Spleen (tissue), 11 donors: ENCODE measurements around the gene CA5A. TPM values are rescaled to one million over a fixed set of nuclear protein-coding genes. Genes with fewer than 3 reads are reported as not detected.

Experiments
- DNase-seq: peaks from one replicate; pipeline ENCODE4 v3.0.0-alpha.2; 2020
- H3K27ac ChIP-seq, 8 donors: fragments of 200-600 bp; sonication (generic) in 7 of 8; 1 replicate in 4 of 8; 2 replicates in 4 of 8; pipeline versions ENCODE4 v1.5.0 to v1.8.0; 2016 to 2021; ENCODE audit warnings: inconsistent platforms in 4 of 8, mild to moderate bottlenecking in 4 of 8, moderate library complexity in 1 of 8
- H3K27me3 ChIP-seq, 7 donors: fragments of 200-600 bp; sonication (generic) in 6 of 7; replicated peaks in 1 of 7; 1 replicate in 4 of 7; 2 replicates in 3 of 7; pipeline versions ENCODE4 v1.5.0 to v1.8.0; 2016 to 2021; ENCODE audit warnings: inconsistent platforms in 3 of 7, mild to moderate bottlenecking in 1 of 7
- H3K36me3 ChIP-seq, 6 donors: fragments of 200-600 bp; sonication (generic) in 5 of 6; 1 replicate in 4 of 6; 2 replicates in 2 of 6; pipeline versions ENCODE4 v1.5.0 to v1.8.0; 2016 to 2021; ENCODE audit warnings: inconsistent platforms in 2 of 6
- H3K4me1 ChIP-seq, 6 donors: fragments of 200-600 bp; sonication (generic) in 5 of 6; 1 replicate in 3 of 6; 2 replicates in 3 of 6; pipeline versions ENCODE4 v1.5.0 to v1.8.0; 2016 to 2021; ENCODE audit warnings: inconsistent platforms in 3 of 6
- H3K4me3 ChIP-seq, 8 donors: fragments of 200-600 bp; sonication (generic) in 7 of 8; 1 replicate in 4 of 8; 2 replicates in 4 of 8; pipeline versions ENCODE4 v1.5.0 to v1.8.0; 2016 to 2021; ENCODE audit warnings: inconsistent platforms in 4 of 8, mild to moderate bottlenecking in 4 of 8, moderate library complexity in 2 of 8
- H3K9me3 ChIP-seq, 8 donors: fragments of 200-600 bp; sonication (generic) in 7 of 8; 1 replicate in 4 of 8; 2 replicates in 4 of 8; pipeline versions ENCODE4 v1.5.0 to v1.8.0; 2016 to 2021; ENCODE audit warnings: inconsistent platforms in 4 of 8
- POLR2A ChIP-seq, 3 donors: fragments of 450-650 bp; IDR thresholded peaks; one replicate each; pipeline ENCODE4 v1.5.1; 2017; ENCODE audit warnings: antibody characterized with exemption in 3 of 3, mild to moderate bottlenecking in 1 of 3
- POLR2AphosphoS5 ChIP-seq, 3 donors: sonication (generic); formaldehyde crosslinking; IDR thresholded peaks; one replicate each; pipeline ENCODE4 v1.5.1; 2017; ENCODE audit warnings: antibody characterized with exemption in 3 of 3
- WGBS, 5 donors: extraction: QIAGEN DNeasy Blood & Tissue Kit in 3 of 5; methylation state at CpG; one replicate each; pipeline versions ENCODE4 v1.1.5 to v1.1.7; 2013 to 2018; 5-methylcytosine and 5-hydroxymethylcytosine counted together
- intact Hi-C: fragments of 100-400 bp; cut with DNase I; formaldehyde crosslinking; loops from one replicate; pipeline ENCODE4 v1.15.0; 2023; ENCODE audit warnings: low total_unique reads
- polyA plus RNA-seq, 3 donors: library from polyadenylated mRNA; stranded (reverse); fragments of 200-250 nt; gene quantifications; one replicate each; pipeline ENCODE4 v1.2.1, GENCODE V29; 2013
- total RNA-seq, 7 donors: library from RNA; depleted of rRNA in 3 of 7; stranded (reverse); fragments of >200 nt in 3 of 7; fragmentation: NEBNext Ultra II Directional in 4 of 7; extraction: Animal tissue kit (Norgen Biotek cat#: 25700) in 4 of 7; gene quantifications; one replicate each; pipeline versions ENCODE4 v1.1.0 to v1.2.1, GENCODE V29; 2016 to 2021
- TF ChIP-seq, protein P1 (sequence below), 11 experiments: fragments of 200-600 bp in 7 of 11; fragments of 450-650 bp in 4 of 11; sonication (generic) in 4 of 11; IDR thresholded peaks in 8 of 11; conservative IDR thresholded peaks in 3 of 11; 1 replicate in 7 of 11; 2 replicates in 4 of 11; pipeline versions ENCODE4 v1.4.0 to v1.8.0; 2016 to 2021; ENCODE audit warnings: antibody characterized with exemption in 11 of 11, inconsistent platforms in 4 of 11, mild to moderate bottlenecking in 1 of 11
- donor health status: healthy with polysubstance abuse.
- donor health status: DM: no; HTN: no; CAD: no; lungs with moderate emphysema.
- donor health status: DM: no; HTN: no; CAD: no.
- donor health status: Bipolar disorder and iron deficiency.
- donor health status: healthy.
- donor health status: DM: no; HTN: no; CAD: no.
- donor health status: DM: yes; HTN: yes; CAD: no.

Gene CA5A
- total and polyA plus RNA-seq, 10 donors = not detected

- DNase-seq = no peak
- H3K36me3 ChIP-seq = no peaks in the 10 kb centered on the region
- H3K4me1 ChIP-seq = peaks cover 0 to 41% (median 10%) of the 10 kb centered on the region in 6 donors
- no peaks in the 10 kb centered on the region for H3K9me3 ChIP-seq
- no peak overlapping the region for H3K4me3 ChIP-seq
- WGBS, 5 donors = 90 to 96% (median 91%) methylated on average over 10 of the region's 10 CpGs
- peaks cover 0 to 7% (median 0%) of the 10 kb centered on the region in 7 donors for H3K27me3 ChIP-seq
- intact Hi-C loops = no loop called here
- TF ChIP-seq POLR2AphosphoS5 (IDR thresholded peaks at IDR 0.05) (no peak), POLR2A (IDR thresholded peaks at IDR 0.05) (no peak)
- TF ChIP-seq, protein P1, sequence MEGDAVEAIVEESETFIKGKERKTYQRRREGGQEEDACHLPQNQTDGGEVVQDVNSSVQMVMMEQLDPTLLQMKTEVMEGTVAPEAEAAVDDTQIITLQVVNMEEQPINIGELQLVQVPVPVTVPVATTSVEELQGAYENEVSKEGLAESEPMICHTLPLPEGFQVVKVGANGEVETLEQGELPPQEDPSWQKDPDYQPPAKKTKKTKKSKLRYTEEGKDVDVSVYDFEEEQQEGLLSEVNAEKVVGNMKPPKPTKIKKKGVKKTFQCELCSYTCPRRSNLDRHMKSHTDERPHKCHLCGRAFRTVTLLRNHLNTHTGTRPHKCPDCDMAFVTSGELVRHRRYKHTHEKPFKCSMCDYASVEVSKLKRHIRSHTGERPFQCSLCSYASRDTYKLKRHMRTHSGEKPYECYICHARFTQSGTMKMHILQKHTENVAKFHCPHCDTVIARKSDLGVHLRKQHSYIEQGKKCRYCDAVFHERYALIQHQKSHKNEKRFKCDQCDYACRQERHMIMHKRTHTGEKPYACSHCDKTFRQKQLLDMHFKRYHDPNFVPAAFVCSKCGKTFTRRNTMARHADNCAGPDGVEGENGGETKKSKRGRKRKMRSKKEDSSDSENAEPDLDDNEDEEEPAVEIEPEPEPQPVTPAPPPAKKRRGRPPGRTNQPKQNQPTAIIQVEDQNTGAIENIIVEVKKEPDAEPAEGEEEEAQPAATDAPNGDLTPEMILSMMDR (IDR thresholded peaks at IDR 0.05 in 8 of 11, conservative IDR thresholded peaks at IDR 0.05 in 3 of 11) = no peak
- no peak overlapping the region for H3K27ac ChIP-seq
Observed at GRCh38 chr16:87919681-87919994, 16.7 kb downstream of the CA5A start.

GRCh38 chr16:87918866-87919680 lies 17.3 kb downstream of the CA5A start:
- Histone ChIP-seq H3K4me3 (no peak overlapping the region), H3K27ac (peak overlapping the region in 3 of 8 donors; percentile 44 to 63 (median 60)), H3K36me3 (no peaks in the 10 kb centered on the region), H3K4me1 (peaks cover 0 to 35% (median 9%) of the 10 kb centered on the region in 6 donors), H3K27me3 (peaks cover 0 to 11% (median 0%) of the 10 kb centered on the region in 7 donors), H3K9me3 (no peaks in the 10 kb centered on the region)
- WGBS, 5 donors = 60 to 74% (median 63%) methylated on average over 25 to 37 of the region's 37 CpGs
- no peak for DNase-seq
- intact Hi-C loops = no loop called here
- TF ChIP-seq POLR2A (IDR thresholded peaks at IDR 0.05) (no peak), POLR2AphosphoS5 (IDR thresholded peaks at IDR 0.05) (no peak)
- TF ChIP-seq, protein P1 (IDR thresholded peaks at IDR 0.05 in 8 of 11, conservative IDR thresholded peaks at IDR 0.05 in 3 of 11) = no peak

- Histone ChIP-seq H3K27me3 (peaks cover 0 to 18% (median 0%) of the 10 kb centered on the region in 7 donors), H3K9me3 (no peaks in the 10 kb centered on the region), H3K36me3 (no peaks in the 10 kb centered on the region), H3K27ac (peak overlapping the region in 5 of 8 donors; percentile 4 to 63 (median 44)), H3K4me1 (peaks cover 0 to 35% (median 9%) of the 10 kb centered on the region in 6 donors), H3K4me3 (no peak overlapping the region)
- no peak for DNase-seq
- TF ChIP-seq POLR2AphosphoS5 (IDR thresholded peaks at IDR 0.05) (no peak), POLR2A (IDR thresholded peaks at IDR 0.05) (no peak)
- TF ChIP-seq, protein P1 (IDR thresholded peaks at IDR 0.05 in 8 of 11, conservative IDR thresholded peaks at IDR 0.05 in 3 of 11) = no peak
- WGBS, 5 donors = 60 to 87% (median 72%) methylated on average over 13 of the region's 13 CpGs
- intact Hi-C loops = no loop called here
Observed at GRCh38 chr16:87918338-87918737, 18.0 kb downstream of the CA5A start.

DNA sequence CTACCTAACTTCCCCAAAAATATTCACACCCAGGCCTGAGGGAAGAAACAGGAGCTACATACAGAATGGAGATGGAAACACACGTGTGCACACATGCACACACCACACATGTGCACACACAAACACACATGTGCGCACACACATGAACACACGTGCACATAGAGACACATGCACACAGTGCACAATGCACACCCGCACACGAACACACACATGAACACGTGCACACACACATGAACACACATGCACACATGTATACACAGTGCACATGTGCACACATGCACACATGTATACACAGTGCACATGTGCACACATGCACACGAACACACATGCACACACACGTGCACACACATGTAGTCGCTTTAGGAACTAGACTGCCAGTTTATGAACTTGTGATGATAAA lies 18.8 kb downstream of the CA5A start:
- Histone ChIP-seq H3K27me3 (peaks cover 0 to 24% (median 0%) of the 10 kb centered on the region in 7 donors), H3K9me3 (no peaks in the 10 kb centered on the region), H3K36me3 (no peaks in the 10 kb centered on the region), H3K4me1 (peaks cover 0 to 29% (median 9%) of the 10 kb centered on the region in 6 donors), H3K27ac (no peak overlapping the region), H3K4me3 (no peak overlapping the region)
- no peak for DNase-seq
- intact Hi-C loops = no loop called here
- TF ChIP-seq POLR2AphosphoS5 (IDR thresholded peaks at IDR 0.05) = no peak
- TF ChIP-seq POLR2A (IDR thresholded peaks at IDR 0.05) = no peak
- TF ChIP-seq, protein P1 (IDR thresholded peaks at IDR 0.05 in 8 of 11, conservative IDR thresholded peaks at IDR 0.05 in 3 of 11) = no peak
- WGBS, 5 donors = 66 to 92% (median 87%) methylated on average over 9 of the region's 9 CpGs
